Measurements from ENCODE around the gene TRAF3IP1.

DNA sequence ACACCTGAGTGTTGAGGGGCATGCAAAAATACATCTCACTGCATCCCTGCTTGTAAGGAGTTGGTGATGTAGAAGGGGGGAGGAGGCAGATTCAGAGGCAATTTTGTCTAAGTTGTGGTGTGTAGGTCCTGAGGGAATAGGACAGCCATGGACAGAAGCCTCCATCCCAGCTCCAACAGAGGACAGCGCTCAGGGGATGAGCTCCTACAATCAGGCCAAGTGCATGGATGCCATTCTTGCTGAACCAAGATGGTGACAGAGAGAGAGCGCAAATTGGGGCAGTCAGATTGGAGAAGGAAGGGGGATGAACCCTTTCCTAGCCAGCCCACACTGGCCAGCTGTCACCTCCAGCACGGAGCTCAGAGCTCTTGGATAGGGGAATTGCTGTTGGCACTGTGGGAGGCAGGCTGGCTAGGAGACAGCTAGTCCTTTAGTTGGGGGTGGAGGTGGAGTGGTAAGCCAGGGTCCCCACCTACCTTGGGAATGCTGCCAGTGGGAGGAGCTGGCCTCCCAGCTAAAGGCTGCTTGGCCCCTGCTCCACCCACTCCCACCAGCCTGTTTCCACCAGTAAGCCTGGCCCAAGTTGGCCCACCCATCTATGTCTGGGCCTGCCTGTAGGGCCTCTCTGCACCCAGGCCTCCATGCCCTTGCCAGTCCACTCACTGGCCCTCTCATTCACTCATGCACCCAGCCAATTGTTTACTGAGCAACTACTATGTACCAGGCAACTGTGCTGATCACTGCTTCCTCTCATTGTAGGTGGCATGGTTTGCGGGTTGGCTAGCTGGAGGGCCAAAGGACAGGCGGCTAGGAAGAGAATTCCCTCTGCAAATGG is 29.4 kb upstream of the TRAF3IP1 start:
- TF ChIP-seq GATA3 (IDR thresholded peaks at IDR 0.05; ENCODE audit: low read depth, low read length), result no peak
- no peak for TF ChIP-seq GATA2 (IDR thresholded peaks at IDR 0.05; ENCODE audit: low read depth, low read length)
